Measurements from ENCODE around the gene LHPP.

DNA sequence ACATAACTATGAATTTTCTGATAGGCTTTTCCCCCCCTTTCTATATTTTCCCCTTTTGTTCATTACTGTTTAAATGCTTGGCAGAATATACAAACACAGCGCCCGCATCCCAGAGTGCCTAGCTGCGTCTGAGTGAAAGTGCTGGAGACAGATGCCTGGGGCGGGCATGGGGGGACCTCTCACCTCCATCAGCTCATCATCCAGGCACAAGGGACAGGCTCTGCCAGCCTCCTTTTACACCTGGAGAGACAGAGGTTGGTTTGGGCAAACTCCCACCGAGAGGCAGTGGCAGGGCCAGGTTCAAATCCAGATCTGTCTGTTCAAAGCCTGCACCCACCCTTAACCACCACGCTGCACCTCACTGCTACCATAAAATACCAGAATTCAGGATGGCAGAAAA lies 178.0 kb downstream of the LHPP start:
- TF ChIP-seq, protein P1, sequence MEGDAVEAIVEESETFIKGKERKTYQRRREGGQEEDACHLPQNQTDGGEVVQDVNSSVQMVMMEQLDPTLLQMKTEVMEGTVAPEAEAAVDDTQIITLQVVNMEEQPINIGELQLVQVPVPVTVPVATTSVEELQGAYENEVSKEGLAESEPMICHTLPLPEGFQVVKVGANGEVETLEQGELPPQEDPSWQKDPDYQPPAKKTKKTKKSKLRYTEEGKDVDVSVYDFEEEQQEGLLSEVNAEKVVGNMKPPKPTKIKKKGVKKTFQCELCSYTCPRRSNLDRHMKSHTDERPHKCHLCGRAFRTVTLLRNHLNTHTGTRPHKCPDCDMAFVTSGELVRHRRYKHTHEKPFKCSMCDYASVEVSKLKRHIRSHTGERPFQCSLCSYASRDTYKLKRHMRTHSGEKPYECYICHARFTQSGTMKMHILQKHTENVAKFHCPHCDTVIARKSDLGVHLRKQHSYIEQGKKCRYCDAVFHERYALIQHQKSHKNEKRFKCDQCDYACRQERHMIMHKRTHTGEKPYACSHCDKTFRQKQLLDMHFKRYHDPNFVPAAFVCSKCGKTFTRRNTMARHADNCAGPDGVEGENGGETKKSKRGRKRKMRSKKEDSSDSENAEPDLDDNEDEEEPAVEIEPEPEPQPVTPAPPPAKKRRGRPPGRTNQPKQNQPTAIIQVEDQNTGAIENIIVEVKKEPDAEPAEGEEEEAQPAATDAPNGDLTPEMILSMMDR (conservative IDR thresholded peaks at IDR 0.05 in 1 of 2, IDR thresholded peaks at IDR 0.05 in 1 of 2; ENCODE audit: low read depth in 1 of 2, low read length in 2 of 2) = no peak
- TF ChIP-seq EZH2 (IDR thresholded peaks at IDR 0.05; ENCODE audit: low read length, missing control alignments) = no peak
